OCI-M2 (cell line): ENCODE data around the gene RSF1.

Source experiments
- DNase-seq: peaks from one replicate; lab custom pipeline; 2025; ENCODE audit not compliant: unreplicated experiment; lab: John Stamatoyannopoulos, UW

The RSF1 gene

GRCh38 chr11:77750394-77751156, 69.9 kb downstream of the RSF1 start:
- no peak for DNase-seq

- DNase-seq: no peak
Measured at GRCh38 chr11:77749232-77749631, 71.3 kb downstream of the RSF1 start.

DNA sequence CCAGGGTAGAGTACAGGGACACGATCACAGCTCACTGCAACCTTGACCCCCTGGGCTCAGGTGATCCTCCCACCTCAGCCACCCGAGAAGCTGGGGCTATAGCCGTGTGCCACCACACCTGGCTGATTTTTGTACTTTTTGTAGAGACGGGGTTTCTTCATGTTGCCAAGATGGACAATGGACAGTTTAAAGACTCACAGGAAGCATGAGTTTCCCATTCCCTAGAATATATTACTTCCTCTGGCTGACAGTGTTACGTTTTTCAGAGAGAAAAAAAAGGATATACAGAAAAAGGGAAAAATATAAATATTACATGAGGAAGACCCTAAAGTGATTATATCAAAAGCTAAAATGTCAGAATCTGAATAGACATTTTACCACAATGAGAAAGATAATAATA, 72.3 kb downstream of the RSF1 start:
- no peak for DNase-seq

DNA sequence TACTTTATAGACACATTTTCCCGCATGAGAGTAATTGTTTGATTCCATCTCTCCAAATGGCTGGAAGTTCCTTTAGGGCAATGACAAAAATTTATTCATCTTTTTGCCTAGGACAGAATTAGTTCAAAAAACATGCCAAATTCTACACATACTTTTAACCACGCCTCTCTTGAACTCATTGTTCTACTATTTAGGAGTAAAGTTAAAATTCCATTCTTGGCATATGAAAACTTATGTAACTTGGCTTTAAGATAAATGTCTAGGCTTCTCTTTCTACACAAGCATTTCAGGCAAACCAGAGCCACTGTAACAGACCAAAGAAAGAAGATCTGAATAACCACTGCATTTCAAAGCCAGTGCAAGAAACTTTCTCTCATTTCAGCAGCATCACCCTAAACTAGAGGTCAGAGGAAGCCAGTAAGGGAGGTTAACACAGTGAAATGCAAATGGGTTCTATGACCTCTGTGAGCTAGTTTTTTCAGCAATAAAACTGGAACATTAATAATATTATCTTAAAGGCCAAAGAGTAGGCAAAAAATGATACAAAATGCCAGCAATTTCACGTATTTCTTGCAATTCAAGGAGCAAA, 73.0 kb downstream of the RSF1 start:
- no peak for DNase-seq

- DNase-seq: no peak
Measured at GRCh38 chr11:77736473-77736872, 84.0 kb downstream of the RSF1 start.

GRCh38 chr11:77734890-77735289, 85.6 kb downstream of the RSF1 start:
- no peak for DNase-seq

- no peak for DNase-seq
Measured at GRCh38 chr11:77732143-77732542, 88.4 kb downstream of the RSF1 start.

- no peak for DNase-seq
Measured at GRCh38 chr11:77730789-77731188, 89.7 kb downstream of the RSF1 start.

DNA sequence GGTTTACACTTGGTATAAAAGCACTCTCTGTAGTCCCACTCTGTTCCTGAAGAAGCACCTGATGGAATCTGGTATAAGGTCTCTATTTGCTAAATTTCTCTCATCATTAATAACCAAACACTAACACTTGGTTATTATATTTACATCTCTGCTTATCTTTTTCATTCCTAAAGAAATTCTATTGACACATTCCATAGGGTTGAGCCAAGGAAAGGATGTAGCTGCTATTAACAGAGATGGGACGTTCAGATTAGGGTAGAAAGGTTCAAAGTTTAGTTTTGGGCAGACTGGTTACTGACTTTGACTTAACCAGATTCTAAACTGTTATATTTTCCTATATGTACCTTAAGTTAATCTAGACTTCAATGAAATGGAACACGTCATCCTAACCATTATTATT, 91.5 kb downstream of the RSF1 start:
- DNase-seq: no peak

- DNase-seq: no peak
Measured at GRCh38 chr11:77728203-77728786, 92.2 kb downstream of the RSF1 start.

- DNase-seq: no peak
Measured at GRCh38 chr11:77726524-77726923, 94.0 kb downstream of the RSF1 start.

- no peak for DNase-seq
Measured at GRCh38 chr11:77725433-77725832, 95.1 kb downstream of the RSF1 start.

DNA sequence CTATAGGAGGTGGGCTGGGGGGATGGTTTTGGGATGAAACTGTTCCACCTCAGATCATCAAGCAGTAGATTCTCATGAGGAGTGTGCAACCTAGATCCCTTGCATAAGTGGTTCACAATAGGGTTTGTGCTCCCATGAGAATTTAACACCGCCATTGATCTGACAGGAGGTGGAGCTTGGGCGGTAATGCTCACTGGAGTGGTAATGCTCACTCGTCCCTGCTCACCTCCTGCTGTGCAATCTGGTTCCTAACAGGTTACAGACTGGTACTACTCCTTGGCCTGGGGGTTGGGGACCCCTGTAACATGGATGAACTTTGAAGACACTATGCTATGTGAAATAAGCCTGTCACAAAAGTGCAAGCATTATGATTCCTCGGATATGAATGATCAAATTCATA, 95.9 kb downstream of the RSF1 start:
- no peak for DNase-seq

DNA sequence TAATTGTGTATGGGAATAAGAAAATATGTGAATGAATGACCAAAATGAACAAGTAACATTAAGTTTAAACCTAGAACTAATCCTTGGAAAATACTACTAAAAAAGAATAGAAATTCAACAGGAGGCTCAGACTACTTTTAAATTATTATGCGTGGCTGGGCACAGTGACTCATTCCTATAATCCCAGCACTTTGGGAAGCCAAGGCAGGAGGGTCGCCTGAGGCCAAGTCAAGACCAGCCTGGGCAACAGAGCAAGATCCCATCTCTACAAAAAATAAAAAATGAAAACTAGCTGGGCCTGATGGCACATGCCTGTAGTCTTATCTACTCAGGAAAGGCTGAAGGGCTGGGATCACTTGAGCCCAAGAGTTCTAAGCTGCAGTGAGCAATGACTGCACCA, 97.5 kb downstream of the RSF1 start:
- DNase-seq: no peak

DNA sequence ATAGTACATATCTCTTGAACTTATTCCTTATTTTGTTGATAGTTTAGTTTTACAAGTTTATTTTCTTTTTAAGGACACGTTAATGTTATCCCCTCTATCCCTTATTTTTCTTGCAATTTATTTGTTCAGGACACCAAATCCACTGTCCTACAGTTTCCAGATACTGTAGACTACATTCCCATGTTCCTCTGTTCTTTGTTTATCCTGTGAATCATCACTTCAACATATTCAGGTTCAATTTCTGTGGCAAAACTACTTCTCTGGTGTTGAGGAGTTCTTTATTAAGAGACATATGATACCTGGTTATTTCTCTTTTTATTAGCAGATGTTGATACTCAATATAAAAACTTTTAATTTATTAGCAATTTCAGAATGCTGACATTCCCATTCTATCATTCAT, 110.2 kb downstream of the RSF1 start:
- no peak for DNase-seq

DNA sequence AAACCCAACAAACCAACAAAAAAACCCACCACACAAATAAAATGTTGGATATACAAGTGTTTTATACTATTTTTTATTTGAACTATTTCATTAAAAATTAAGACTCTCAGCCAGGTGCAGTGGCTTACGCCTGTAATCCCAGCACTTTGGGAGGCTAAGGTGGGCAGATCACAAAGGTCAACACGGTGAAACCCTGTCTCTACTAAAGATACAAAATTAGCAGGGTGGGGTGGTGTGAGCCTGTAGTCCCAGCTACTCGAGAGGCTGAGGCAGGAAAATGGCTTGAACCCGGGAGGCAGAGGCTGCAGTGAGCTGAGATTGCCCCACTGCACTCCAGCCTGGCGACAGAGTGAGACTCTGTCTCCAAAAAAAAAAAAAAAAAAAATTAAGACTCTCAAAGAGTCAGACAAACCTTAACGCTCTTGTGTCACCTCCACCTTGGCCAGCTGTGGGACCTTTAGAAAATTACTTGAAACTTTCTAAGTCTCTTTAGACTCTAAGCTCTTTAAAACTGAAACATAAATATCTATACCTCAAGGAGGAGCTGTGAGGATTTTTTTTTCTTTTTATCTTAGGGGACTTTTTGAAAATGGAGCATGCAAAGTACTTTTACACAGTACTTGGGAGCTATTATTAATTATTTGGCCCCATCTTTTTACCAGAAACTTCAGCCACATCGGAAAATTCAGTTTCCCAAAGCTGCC, 114.5 kb downstream of the RSF1 start:
- DNase-seq: no peak

GRCh38 chr11:77705195-77705875, 115.2 kb downstream of the RSF1 start:
- DNase-seq: no peak

GRCh38 chr11:77704029-77704428, 116.5 kb downstream of the RSF1 start:
- no peak for DNase-seq

- no peak for DNase-seq
Measured at GRCh38 chr11:77699425-77699824, 121.1 kb downstream of the RSF1 start.

DNA sequence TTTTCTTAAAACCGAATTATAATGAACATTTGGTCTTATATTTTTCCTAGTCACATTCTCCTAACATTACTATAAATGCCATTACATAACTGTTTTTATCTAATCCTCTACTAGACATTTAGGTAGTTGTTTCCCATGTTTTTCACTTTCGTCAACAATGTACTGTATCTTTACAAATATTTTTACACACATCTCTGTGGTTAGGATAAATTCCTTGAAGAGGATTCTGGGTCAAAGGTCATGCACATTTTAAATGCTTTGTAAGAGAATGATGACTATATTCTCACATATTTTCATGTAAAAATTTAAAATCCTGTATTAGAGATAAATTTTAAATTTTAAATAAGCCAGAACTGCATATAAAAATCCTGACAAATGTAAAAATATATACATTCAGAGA, 121.6 kb downstream of the RSF1 start:
- no peak for DNase-seq

DNA sequence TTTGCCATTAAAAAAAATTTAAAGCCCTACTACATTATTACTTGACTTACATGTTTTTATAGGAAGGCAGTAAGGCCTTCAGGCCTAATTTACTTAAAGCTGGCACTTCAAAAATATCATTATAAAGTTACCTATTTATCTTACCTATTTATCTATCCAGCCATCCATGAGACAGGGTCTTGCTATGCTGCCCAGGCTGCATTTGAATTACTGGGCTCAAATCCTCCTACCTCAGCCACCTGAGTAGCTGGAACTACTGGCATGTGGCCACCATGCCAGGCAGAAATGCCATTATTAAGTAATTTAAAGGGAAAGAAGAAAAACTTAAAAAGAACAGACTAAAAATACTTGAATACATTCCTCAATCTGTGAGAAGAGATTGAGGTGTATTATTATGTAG, 122.7 kb downstream of the RSF1 start:
- no peak for DNase-seq
